HepG2 (cell line): ENCODE data around the gene UTRN. TPM values are rescaled to one million over a fixed set of nuclear protein-coding genes. Genes with fewer than 3 reads are reported as not detected.
A peak's percentile ranks its signal among the peaks of the same experiment; 100 is the strongest.

ENCODE experiments used
- CENPX ChIP-seq: sonication (generic); formaldehyde crosslinking; IDR thresholded peaks from 2 replicates; pipeline ENCODE4 v1.9.0; 2021; ENCODE audit warnings: mild to moderate bottlenecking, missing genetic modification reagents, moderate library complexity
- HIVEP1 ChIP-seq: sonication (generic); formaldehyde crosslinking; IDR thresholded peaks from 2 replicates; pipeline ENCODE4 v1.4.0; 2020; ENCODE audit warnings: mild to moderate bottlenecking, missing genetic modification reagents
- IRF2 ChIP-seq: IDR thresholded peaks from 2 replicates; pipeline ENCODE4 v1.6.1; 2018; ENCODE audit warnings: missing genetic modification reagents, missing compliant biosample characterization
- KLF16 ChIP-seq, 2 experiments: sonication (generic) in 1 of 2; formaldehyde crosslinking in 1 of 2; IDR thresholded peaks; 2 replicates each; pipeline versions ENCODE4 v1.6.1 to v1.8.0; 2016 to 2023; ENCODE audit warnings: missing genetic modification reagents in 2 of 2, missing compliant biosample characterization in 1 of 2
- KMT2B ChIP-seq: IDR thresholded peaks from 2 replicates; pipeline ENCODE4 v1.6.1; 2016; ENCODE audit warnings: missing genetic modification reagents, missing compliant biosample characterization
- NFKB2 ChIP-seq: sonication (generic); formaldehyde crosslinking; IDR thresholded peaks from 2 replicates; pipeline ENCODE4 v1.4.0; 2020; ENCODE audit warnings: missing genetic modification reagents, borderline replicate concordance
- NONO ChIP-seq, 2 experiments: fragments of 450-650 bp in 1 of 2; sonication (generic) in 1 of 2; formaldehyde crosslinking in 1 of 2; IDR thresholded peaks in 1 of 2; conservative IDR thresholded peaks in 1 of 2; 2 replicates each; pipeline versions ENCODE4 v1.6.1 to v1.8.0; 2017 to 2022; ENCODE audit warnings: mild to moderate bottlenecking in 1 of 2, missing genetic modification reagents in 1 of 2, moderate library complexity in 1 of 2
- PHF20 ChIP-seq: sonication (generic); formaldehyde crosslinking; IDR thresholded peaks from 2 replicates; pipeline ENCODE4 v1.5.0; 2020; ENCODE audit warnings: mild to moderate bottlenecking, missing genetic modification reagents
- POLR2AphosphoS5 ChIP-seq: IDR thresholded peaks from 2 replicates; pipeline ENCODE4 v1.6.1; 2012; ENCODE audit warnings: low read depth, low read length
- SMAD3 ChIP-seq: sonication (generic); formaldehyde crosslinking; IDR thresholded peaks from 2 replicates; pipeline ENCODE4 v1.4.0; 2020; ENCODE audit warnings: missing genetic modification reagents
- SNAPC2 ChIP-seq: sonication (generic); formaldehyde crosslinking; IDR thresholded peaks from 2 replicates; pipeline ENCODE4 v1.8.1; 2022; ENCODE audit warnings: mild to moderate bottlenecking, missing genetic modification reagents
- THAP11 ChIP-seq: IDR thresholded peaks from 2 replicates; pipeline ENCODE4 v1.6.1; 2016; ENCODE audit warnings: missing biosample characterization, missing genetic modification reagents
- XRCC5 ChIP-seq: fragments of 200-400 bp; formaldehyde crosslinking; optimal IDR thresholded peaks from 2 replicates; pipeline ENCODE3; 2017; ENCODE audit warnings: mild to moderate bottlenecking, low read length
- ZEB1 ChIP-seq: IDR thresholded peaks from 2 replicates; pipeline ENCODE4 v1.6.1; 2012; ENCODE audit warnings: mild to moderate bottlenecking, low read depth, inconsistent platforms; ENCODE audit not compliant: insufficient replicate concordance
- ZFP41 ChIP-seq: sonication (generic); formaldehyde crosslinking; IDR thresholded peaks from 2 replicates; pipeline ENCODE4 v1.4.0; 2020; ENCODE audit warnings: mild to moderate bottlenecking, missing genetic modification reagents, borderline replicate concordance
- ZMYM3 ChIP-seq: sonication (generic); formaldehyde crosslinking; IDR thresholded peaks from 2 replicates; pipeline ENCODE4 v1.5.1; 2020; ENCODE audit warnings: mild to moderate bottlenecking, missing genetic modification reagents
- ZMYM4 ChIP-seq: sonication (generic); formaldehyde crosslinking; IDR thresholded peaks from 2 replicates; pipeline ENCODE4 v1.8.1; 2023; ENCODE audit warnings: mild to moderate bottlenecking, missing genetic modification reagents
- ZNF782 ChIP-seq: sonication (generic); formaldehyde crosslinking; IDR thresholded peaks from 2 replicates; pipeline ENCODE4 v1.4.0; 2020; ENCODE audit warnings: missing genetic modification reagents, mild to moderate bottlenecking, borderline replicate concordance
- polyA plus RNA-seq, 8 experiments: library from polyadenylated mRNA; depleted of rRNA in 3 of 8; stranded (reverse) in 7 of 8; unstranded in 1 of 8; fragments of >200 nt; fragmentation: Illumina TruSeq in 4 of 8; extraction: Trizol in 4 of 8; gene quantifications; 2 replicates each; pipeline versions ENCODE4 v1.2.1 to v1.2.3, GENCODE V29; 2011 to 2016; ENCODE audit warnings: low read depth in 4 of 8, missing spikeins in 1 of 8, mixed read lengths in 1 of 8; ENCODE audit not compliant: insufficient read depth in 1 of 8
- total RNA-seq, 5 experiments: library from RNA; depleted of rRNA; stranded (reverse); fragments of >200 nt; fragmentation: Illumina TruSeq; extraction: Trizol; gene quantifications; 2 replicates each; pipeline ENCODE4 v1.2.3, GENCODE V29; 2016; ENCODE audit warnings: low read depth in 1 of 5
- TF ChIP-seq, protein P1 (sequence below): sonication (generic); formaldehyde crosslinking; IDR thresholded peaks from 2 replicates; pipeline ENCODE4 v1.5.0; 2020; ENCODE audit warnings: mild to moderate bottlenecking, missing genetic modification reagents, moderate library complexity
- TF ChIP-seq, protein P2 (sequence below): IDR thresholded peaks from 2 replicates; pipeline ENCODE4 v1.6.1; 2016; ENCODE audit warnings: low read depth, borderline replicate concordance
- TF ChIP-seq, protein P3 (sequence below), 2 experiments: sonication (generic) in 1 of 2; formaldehyde crosslinking in 1 of 2; IDR thresholded peaks; 2 replicates each; pipeline versions ENCODE4 v1.5.1 to v1.6.1; 2011 to 2020; ENCODE audit warnings: borderline replicate concordance in 1 of 2, low read depth in 1 of 2, low read length in 1 of 2, mild to moderate bottlenecking in 1 of 2, missing genetic modification reagents in 1 of 2, moderate library complexity in 1 of 2
- TF ChIP-seq, protein P4 (sequence below): sonication (generic); formaldehyde crosslinking; IDR thresholded peaks from 2 replicates; pipeline ENCODE4 v1.4.0; 2020; ENCODE audit warnings: missing genetic modification reagents, borderline replicate concordance

Gene UTRN
- total and polyA plus RNA-seq, 2 of the 13 experiments (the other 11 are each of a cell fraction or from before 2014, with no cell fraction given) = 102 to 116 TPM

DNA sequence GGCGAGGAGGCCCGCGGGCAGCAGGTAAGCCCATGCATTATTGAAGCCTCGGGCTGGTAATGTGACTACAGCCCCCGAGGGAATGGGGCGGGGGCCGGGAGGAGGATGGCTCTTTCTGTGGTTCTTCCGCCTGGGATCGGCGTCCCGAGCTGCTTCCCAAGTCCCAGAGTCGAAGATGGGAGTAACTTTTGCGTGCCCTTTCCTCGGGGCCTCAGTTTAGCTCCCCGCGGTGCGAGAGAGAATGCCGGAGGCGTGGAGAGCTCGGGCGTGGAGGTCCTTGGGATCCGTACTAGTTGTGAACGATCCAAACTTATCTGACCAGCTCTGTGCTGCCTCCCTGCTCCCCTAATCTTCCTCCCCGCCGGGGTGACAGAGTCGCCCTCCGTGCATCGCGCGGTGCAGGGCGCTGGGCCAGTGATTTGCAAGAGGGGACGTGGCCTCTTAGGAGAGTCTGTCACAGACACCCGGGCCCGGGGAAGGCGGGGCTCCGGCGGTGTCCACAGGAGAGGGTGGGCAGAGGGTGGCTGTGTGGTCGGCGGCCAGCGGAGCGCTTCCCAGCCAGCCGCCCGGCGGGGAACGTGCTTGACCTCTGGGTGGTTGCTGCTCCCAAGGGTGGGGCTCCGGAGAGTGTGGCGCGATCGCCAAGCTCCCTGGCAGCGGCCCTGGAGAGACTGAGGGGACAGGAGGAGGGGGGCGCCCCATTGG is 815 bp downstream of the UTRN start (continued):
- TF ChIP-seq, protein P1, sequence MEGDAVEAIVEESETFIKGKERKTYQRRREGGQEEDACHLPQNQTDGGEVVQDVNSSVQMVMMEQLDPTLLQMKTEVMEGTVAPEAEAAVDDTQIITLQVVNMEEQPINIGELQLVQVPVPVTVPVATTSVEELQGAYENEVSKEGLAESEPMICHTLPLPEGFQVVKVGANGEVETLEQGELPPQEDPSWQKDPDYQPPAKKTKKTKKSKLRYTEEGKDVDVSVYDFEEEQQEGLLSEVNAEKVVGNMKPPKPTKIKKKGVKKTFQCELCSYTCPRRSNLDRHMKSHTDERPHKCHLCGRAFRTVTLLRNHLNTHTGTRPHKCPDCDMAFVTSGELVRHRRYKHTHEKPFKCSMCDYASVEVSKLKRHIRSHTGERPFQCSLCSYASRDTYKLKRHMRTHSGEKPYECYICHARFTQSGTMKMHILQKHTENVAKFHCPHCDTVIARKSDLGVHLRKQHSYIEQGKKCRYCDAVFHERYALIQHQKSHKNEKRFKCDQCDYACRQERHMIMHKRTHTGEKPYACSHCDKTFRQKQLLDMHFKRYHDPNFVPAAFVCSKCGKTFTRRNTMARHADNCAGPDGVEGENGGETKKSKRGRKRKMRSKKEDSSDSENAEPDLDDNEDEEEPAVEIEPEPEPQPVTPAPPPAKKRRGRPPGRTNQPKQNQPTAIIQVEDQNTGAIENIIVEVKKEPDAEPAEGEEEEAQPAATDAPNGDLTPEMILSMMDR = peak; percentile 36; the same call in 1 of the 2 replicates
- TF ChIP-seq NFKB2 (peak; percentile 42; the same call in 1 of the 2 replicates), PHF20 (CRISPR knock-in tag) (0 out of 2 replicates have a peak, but pooled peaks have one; percentile 56), SNAPC2 (CRISPR knock-in tag) (peak; percentile 74), POLR2AphosphoS5 (peak; percentile 52; the same call in 1 of the 2 replicates), ZFP41 (CRISPR knock-in tag) (peak; percentile 83; the same call in 1 of the 2 replicates), HIVEP1 (CRISPR knock-in tag) (peak; percentile 82), SMAD3 (CRISPR knock-in tag) (peak; percentile 17; the same call in 1 of the 2 replicates), KMT2B (CRISPR knock-in tag) (peak; percentile 78), IRF2 (no peak), THAP11 (CRISPR knock-in tag) (peak; percentile 63; the same call in 1 of the 2 replicates), ZMYM4 (CRISPR knock-in tag) (0 out of 2 replicates have a peak, but pooled peaks have one; percentile 76), ZMYM3 (CRISPR knock-in tag) (peak; percentile 5; the same call in 1 of the 2 replicates), XRCC5 (peak; percentile 56), CENPX (CRISPR knock-in tag) (no peak), NONO (IDR thresholded peaks at IDR 0.05) (no peak), NONO (CRISPR knock-in tag; conservative IDR thresholded peaks at IDR 0.05) (peak; percentile 63; the same call in 1 of the 2 replicates), ZNF782 (CRISPR knock-in tag) (peak; percentile 51; the same call in 1 of the 2 replicates), KLF16 (CRISPR knock-in tag; IDR thresholded peaks at IDR 0.05) (peak in 1 of 2 experiments; percentile 75; a peak in 1 of 4 replicates), ZEB1 (peak; percentile 24)
- TF ChIP-seq, protein P2, sequence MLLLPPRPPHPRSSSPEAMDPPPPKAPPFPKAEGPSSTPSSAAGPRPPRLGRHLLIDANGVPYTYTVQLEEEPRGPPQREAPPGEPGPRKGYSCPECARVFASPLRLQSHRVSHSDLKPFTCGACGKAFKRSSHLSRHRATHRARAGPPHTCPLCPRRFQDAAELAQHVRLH = peak; percentile 56
- TF ChIP-seq, protein P3, sequence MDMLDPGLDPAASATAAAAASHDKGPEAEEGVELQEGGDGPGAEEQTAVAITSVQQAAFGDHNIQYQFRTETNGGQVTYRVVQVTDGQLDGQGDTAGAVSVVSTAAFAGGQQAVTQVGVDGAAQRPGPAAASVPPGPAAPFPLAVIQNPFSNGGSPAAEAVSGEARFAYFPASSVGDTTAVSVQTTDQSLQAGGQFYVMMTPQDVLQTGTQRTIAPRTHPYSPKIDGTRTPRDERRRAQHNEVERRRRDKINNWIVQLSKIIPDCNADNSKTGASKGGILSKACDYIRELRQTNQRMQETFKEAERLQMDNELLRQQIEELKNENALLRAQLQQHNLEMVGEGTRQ (IDR thresholded peaks at IDR 0.05; ENCODE audit: low read depth, low read length) = no peak
- TF ChIP-seq, protein P3 (CRISPR knock-in tag; IDR thresholded peaks at IDR 0.05; ENCODE audit: borderline replicate concordance) = 0 out of 2 replicates have a peak, but pooled peaks have one; percentile 5
- TF ChIP-seq, protein P4, sequence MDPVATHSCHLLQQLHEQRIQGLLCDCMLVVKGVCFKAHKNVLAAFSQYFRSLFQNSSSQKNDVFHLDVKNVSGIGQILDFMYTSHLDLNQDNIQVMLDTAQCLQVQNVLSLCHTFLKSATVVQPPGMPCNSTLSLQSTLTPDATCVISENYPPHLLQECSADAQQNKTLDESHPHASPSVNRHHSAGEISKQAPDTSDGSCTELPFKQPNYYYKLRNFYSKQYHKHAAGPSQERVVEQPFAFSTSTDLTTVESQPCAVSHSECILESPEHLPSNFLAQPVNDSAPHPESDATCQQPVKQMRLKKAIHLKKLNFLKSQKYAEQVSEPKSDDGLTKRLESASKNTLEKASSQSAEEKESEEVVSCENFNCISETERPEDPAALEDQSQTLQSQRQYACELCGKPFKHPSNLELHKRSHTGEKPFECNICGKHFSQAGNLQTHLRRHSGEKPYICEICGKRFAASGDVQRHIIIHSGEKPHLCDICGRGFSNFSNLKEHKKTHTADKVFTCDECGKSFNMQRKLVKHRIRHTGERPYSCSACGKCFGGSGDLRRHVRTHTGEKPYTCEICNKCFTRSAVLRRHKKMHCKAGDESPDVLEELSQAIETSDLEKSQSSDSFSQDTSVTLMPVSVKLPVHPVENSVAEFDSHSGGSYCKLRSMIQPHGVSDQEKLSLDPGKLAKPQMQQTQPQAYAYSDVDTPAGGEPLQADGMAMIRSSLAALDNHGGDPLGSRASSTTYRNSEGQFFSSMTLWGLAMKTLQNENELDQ (CRISPR knock-in tag) = no peak
